Memory B cell (primary cell): ENCODE measurements around the gene GSAP.

Experiments used
- ATAC-seq: fragments of 150-1000 bp; cut with Tn5 transposase; 2 replicates; pipeline ENCODE4 v1.10.0; 2021; ENCODE audit warnings: low read depth, mild to moderate bottlenecking, moderate library complexity
- DNase-seq, 2 donors: peaks; one replicate each; pipeline ENCODE4 v3.0.0; 2022; ENCODE audit warnings: low spot score in 2 of 2
- H3K27ac Mint-ChIP-seq: one replicate; pipeline ENCODE4 v1.8.0; 2022; ENCODE audit warnings: mild to moderate bottlenecking, moderate library complexity, mixed read lengths
- H3K27me3 Mint-ChIP-seq: one replicate; pipeline ENCODE4 v1.8.0; 2022; ENCODE audit warnings: mixed read lengths
- H3K36me3 Mint-ChIP-seq: one replicate; pipeline ENCODE4 v1.8.0; 2022; ENCODE audit warnings: mild to moderate bottlenecking, mixed read lengths
- H3K4me1 Mint-ChIP-seq: one replicate; pipeline ENCODE4 v1.8.0; 2022; ENCODE audit warnings: mixed read lengths
- H3K4me3 Mint-ChIP-seq: one replicate; pipeline ENCODE4 v1.8.0; 2022; ENCODE audit warnings: mild to moderate bottlenecking, moderate library complexity, mixed read lengths
- H3K9me3 Mint-ChIP-seq: one replicate; pipeline ENCODE4 v1.8.0; 2022; ENCODE audit warnings: mixed read lengths

Gene GSAP

GRCh38 chr7:77330169-77330882 is 85.8 kb downstream of the GSAP start:
- H3K27me3 Mint-ChIP-seq, result no peaks in the 10 kb centered on the region
- DNase-seq, result peak in 1 of 2 donors; percentile 69
- ATAC-seq, result peak; percentile 97
- no peaks in the 10 kb centered on the region for H3K9me3 Mint-ChIP-seq
- H3K27ac Mint-ChIP-seq, result peak overlapping the region; percentile 90
- H3K36me3 Mint-ChIP-seq, result peaks cover 20% of the 10 kb centered on the region
- peaks cover 31% of the 10 kb centered on the region for H3K4me1 Mint-ChIP-seq
- peak overlapping the region; percentile 35 for H3K4me3 Mint-ChIP-seq

- H3K27me3 Mint-ChIP-seq, result no peaks in the 10 kb centered on the region
- H3K4me3 Mint-ChIP-seq, result no peak overlapping the region
- peaks cover 31% of the 10 kb centered on the region for H3K4me1 Mint-ChIP-seq
- no peak for ATAC-seq
- peak overlapping the region; percentile 90 for H3K27ac Mint-ChIP-seq
- no peaks in the 10 kb centered on the region for H3K9me3 Mint-ChIP-seq
- peaks cover 20% of the 10 kb centered on the region for H3K36me3 Mint-ChIP-seq
- no peak for DNase-seq
Observed at GRCh38 chr7:77329466-77330168, 86.5 kb downstream of the GSAP start.

- DNase-seq (no peak), ATAC-seq (no peak)
- H3K4me1 Mint-ChIP-seq, result peaks cover 33% of the 10 kb centered on the region
- H3K36me3 Mint-ChIP-seq, result peaks cover 23% of the 10 kb centered on the region
- no peak overlapping the region for H3K4me3 Mint-ChIP-seq
- H3K27me3 Mint-ChIP-seq, result no peaks in the 10 kb centered on the region
- H3K27ac Mint-ChIP-seq, result peak overlapping the region; percentile 90
- H3K9me3 Mint-ChIP-seq, result no peaks in the 10 kb centered on the region
Observed at GRCh38 chr7:77328669-77329068, 87.5 kb downstream of the GSAP start.

GRCh38 chr7:77327932-77328628 is 88.1 kb downstream of the GSAP start:
- Mint-ChIP-seq H3K27me3 (no peaks in the 10 kb centered on the region), H3K4me3 (no peak overlapping the region), H3K27ac (peak overlapping the region; percentile 59), H3K36me3 (peaks cover 22% of the 10 kb centered on the region), H3K9me3 (no peaks in the 10 kb centered on the region), H3K4me1 (peaks cover 32% of the 10 kb centered on the region)
- DNase-seq (no peak), ATAC-seq (no peak)

- Mint-ChIP-seq H3K9me3 (no peaks in the 10 kb centered on the region), H3K4me1 (peaks cover 30% of the 10 kb centered on the region), H3K27ac (peak overlapping the region; percentile 59), H3K27me3 (no peaks in the 10 kb centered on the region), H3K4me3 (no peak overlapping the region), H3K36me3 (peaks cover 22% of the 10 kb centered on the region)
- ATAC-seq (no peak), DNase-seq (no peak)
Observed at GRCh38 chr7:77327067-77327931, 88.8 kb downstream of the GSAP start.

GRCh38 chr7:77326131-77326530 is 90.0 kb downstream of the GSAP start:
- no peak for ATAC-seq

GRCh38 chr7:77321300-77321699 is 94.8 kb downstream of the GSAP start:
- no peak for DNase-seq
- no peak overlapping the region for H3K27ac Mint-ChIP-seq
- no peaks in the 10 kb centered on the region for H3K27me3 Mint-ChIP-seq

More at GRCh38 chr7:77326131-77326530, 90.0 kb downstream of the GSAP start:
- H3K9me3 Mint-ChIP-seq, result no peaks in the 10 kb centered on the region
- no peak overlapping the region for H3K4me3 Mint-ChIP-seq
- no peak overlapping the region for H3K27ac Mint-ChIP-seq
- peaks cover 30% of the 10 kb centered on the region for H3K36me3 Mint-ChIP-seq
- no peaks in the 10 kb centered on the region for H3K27me3 Mint-ChIP-seq
- H3K4me1 Mint-ChIP-seq, result peaks cover 21% of the 10 kb centered on the region
- no peak for DNase-seq

GRCh38 chr7:77320714-77321113 is 95.4 kb downstream of the GSAP start:
- Mint-ChIP-seq H3K36me3 (peaks cover 52% of the 10 kb centered on the region), H3K4me3 (no peak overlapping the region), H3K27ac (no peak overlapping the region)

More at GRCh38 chr7:77321300-77321699, 94.8 kb downstream of the GSAP start:
- H3K9me3 Mint-ChIP-seq, result no peaks in the 10 kb centered on the region
- ATAC-seq, result no peak
- H3K4me1 Mint-ChIP-seq, result peaks cover 7% of the 10 kb centered on the region
- no peak overlapping the region for H3K4me3 Mint-ChIP-seq
- peaks cover 53% of the 10 kb centered on the region for H3K36me3 Mint-ChIP-seq

GRCh38 chr7:77320137-77320536 is 96.0 kb downstream of the GSAP start:
- no peak for DNase-seq
- Mint-ChIP-seq H3K27ac (no peak overlapping the region), H3K27me3 (no peaks in the 10 kb centered on the region), H3K4me3 (no peak overlapping the region), H3K36me3 (peaks cover 55% of the 10 kb centered on the region), H3K4me1 (peaks cover 7% of the 10 kb centered on the region), H3K9me3 (no peaks in the 10 kb centered on the region)
- ATAC-seq, result no peak

More at GRCh38 chr7:77320714-77321113, 95.4 kb downstream of the GSAP start:
- no peak for DNase-seq
- ATAC-seq, result no peak
- peaks cover 7% of the 10 kb centered on the region for H3K4me1 Mint-ChIP-seq
- H3K9me3 Mint-ChIP-seq, result no peaks in the 10 kb centered on the region
- H3K27me3 Mint-ChIP-seq, result no peaks in the 10 kb centered on the region

- no peak overlapping the region for H3K27ac Mint-ChIP-seq
- no peak overlapping the region for H3K4me3 Mint-ChIP-seq
- ATAC-seq (no peak), DNase-seq (no peak)
- peaks cover 59% of the 10 kb centered on the region for H3K36me3 Mint-ChIP-seq
- H3K4me1 Mint-ChIP-seq, result peaks cover 5% of the 10 kb centered on the region
- no peaks in the 10 kb centered on the region for H3K27me3 Mint-ChIP-seq
- H3K9me3 Mint-ChIP-seq, result no peaks in the 10 kb centered on the region
Observed at GRCh38 chr7:77318019-77318418, 98.1 kb downstream of the GSAP start.

- Mint-ChIP-seq H3K4me1 (peaks cover 5% of the 10 kb centered on the region), H3K4me3 (no peak overlapping the region), H3K36me3 (peaks cover 63% of the 10 kb centered on the region), H3K9me3 (no peaks in the 10 kb centered on the region), H3K27ac (peak overlapping the region; percentile 26), H3K27me3 (no peaks in the 10 kb centered on the region)
- no peak for DNase-seq
- no peak for ATAC-seq
Observed at GRCh38 chr7:77316219-77316978, 99.8 kb downstream of the GSAP start.

GRCh38 chr7:77315182-77315591 is 101.0 kb downstream of the GSAP start:
- peak overlapping the region; percentile 26 for H3K27ac Mint-ChIP-seq
- no peaks in the 10 kb centered on the region for H3K27me3 Mint-ChIP-seq
- H3K4me1 Mint-ChIP-seq, result peaks cover 5% of the 10 kb centered on the region
- no peak for ATAC-seq
- H3K4me3 Mint-ChIP-seq, result no peak overlapping the region
- H3K36me3 Mint-ChIP-seq, result peaks cover 59% of the 10 kb centered on the region
- DNase-seq, result no peak
- no peaks in the 10 kb centered on the region for H3K9me3 Mint-ChIP-seq
